GM19099 (cell line): ENCODE results near the gene MT1M.

Source experiments
- POLR2A ChIP-seq: IDR thresholded peaks from 3 replicates; pipeline ENCODE4 v1.6.1; 2011; ENCODE audit warnings: low read depth; ENCODE audit not compliant: insufficient read length; ENCODE audit errors: extremely low read depth

Gene MT1M

GRCh38 chr16:56657555-56658326 is 25.3 kb downstream of the MT1M start, which contains the start of gene MT1F:
TSS of gene MT1F (plus strand) at chr16:56657959. CDS start at chr16:56658059, 100 bp downstream.
- TF ChIP-seq POLR2A, result no peak

DNA sequence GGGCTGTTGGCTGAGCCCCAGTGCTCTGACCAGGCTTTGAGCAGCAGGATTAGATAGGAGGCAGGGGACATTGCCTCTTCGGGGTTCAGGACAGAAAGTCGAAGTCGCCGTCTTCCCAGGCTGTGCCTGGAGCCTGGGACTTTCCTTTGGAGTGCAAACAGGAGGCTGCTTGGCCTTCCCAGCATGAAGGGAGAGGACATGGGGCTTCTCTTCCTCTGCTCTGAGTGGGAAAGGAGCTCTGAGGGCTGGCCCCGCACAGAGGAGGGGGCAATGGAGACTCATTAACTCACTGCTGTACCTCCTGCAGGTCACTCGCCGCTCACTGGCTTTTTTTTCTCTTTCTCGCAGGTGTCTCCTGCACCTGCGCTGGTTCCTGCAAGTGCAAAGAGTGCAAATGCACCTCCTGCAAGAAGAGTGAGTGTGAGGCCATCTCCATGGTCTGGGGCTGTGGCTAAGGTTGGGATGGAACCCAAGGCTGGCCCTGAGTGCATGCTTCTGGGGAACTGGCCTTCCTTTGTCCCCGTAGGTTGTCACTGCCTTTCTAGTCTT is 25.9 kb downstream of the MT1M start:
- TF ChIP-seq POLR2A, result no peak

- TF ChIP-seq POLR2A, result no peak
Measured at GRCh38 chr16:56662357-56663354, 30.2 kb downstream of the MT1M start.

DNA sequence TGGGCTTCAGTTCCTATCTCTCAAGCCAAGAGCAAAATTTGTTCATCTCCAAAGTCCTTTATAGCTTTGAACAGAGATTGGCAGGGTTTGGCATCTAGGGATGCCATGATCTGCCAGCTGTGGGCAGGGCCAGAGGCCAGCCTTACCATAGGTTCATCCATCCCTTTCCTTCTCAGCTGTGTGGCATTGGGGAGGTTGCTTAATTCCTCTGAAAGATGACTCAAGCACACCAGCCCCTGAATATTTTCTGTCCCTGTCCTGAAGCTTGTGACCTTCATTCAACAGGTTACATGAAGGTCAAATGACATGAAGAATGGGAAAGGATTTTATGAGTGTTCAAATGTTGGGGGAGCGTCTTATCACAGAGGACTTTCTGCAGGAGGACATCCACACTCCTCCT is 32.0 kb downstream of the MT1M start:
- TF ChIP-seq POLR2A, result no peak

DNA sequence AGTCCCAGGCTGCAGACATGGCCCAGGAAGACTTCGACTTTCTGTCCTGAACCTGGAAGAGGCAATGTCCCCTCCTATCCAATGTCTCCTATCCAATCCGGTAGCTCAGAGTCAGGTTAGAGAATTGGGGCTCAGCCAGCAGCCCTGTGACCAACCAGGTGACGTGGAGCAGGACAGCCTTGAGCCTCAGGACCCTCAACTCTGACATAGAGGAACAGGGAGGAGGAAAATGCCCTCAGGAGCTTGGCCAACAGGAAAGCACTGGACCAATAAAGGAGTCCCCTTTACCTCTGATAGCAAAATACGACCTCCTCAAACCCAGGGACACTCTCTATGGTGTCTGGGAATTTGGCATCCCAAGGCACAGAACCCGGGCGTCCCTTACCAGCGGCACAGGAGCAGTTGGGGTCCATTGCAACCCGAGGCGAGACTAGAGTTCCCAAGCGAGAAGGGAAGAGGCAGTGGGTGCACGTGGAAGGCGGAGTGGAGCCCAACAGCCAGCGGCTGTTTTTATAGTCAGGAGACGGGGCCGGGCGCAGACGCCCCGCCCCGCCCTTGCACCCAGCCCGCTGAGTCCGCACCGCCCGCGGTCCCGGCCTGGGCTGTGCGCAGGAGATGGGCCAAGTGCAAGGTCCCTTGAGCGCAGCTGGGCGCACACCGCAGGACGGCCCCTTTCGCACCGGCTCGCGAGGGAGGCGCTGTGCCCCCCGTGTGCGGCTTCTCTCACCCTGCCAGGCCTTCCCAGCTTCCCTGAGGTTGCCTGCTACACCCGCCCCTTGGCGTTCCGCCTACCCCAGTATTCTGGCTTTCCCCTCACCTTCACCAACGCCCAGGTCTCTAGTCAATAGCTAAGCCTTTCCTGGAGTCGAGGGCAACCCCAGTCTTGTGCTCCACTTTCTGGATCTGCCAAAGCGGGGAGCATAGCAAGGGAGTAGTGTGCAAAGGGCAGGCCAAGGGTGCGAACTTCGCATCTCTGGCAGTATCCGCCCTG is 35.4 kb downstream of the MT1M start, which contains the start of gene MT1G:
MT1G (minus strand) TSS at position 485 of the 991 bp plus-strand sequence; CDS start at position 413, 72 bp downstream.
- no peak for TF ChIP-seq POLR2A

DNA sequence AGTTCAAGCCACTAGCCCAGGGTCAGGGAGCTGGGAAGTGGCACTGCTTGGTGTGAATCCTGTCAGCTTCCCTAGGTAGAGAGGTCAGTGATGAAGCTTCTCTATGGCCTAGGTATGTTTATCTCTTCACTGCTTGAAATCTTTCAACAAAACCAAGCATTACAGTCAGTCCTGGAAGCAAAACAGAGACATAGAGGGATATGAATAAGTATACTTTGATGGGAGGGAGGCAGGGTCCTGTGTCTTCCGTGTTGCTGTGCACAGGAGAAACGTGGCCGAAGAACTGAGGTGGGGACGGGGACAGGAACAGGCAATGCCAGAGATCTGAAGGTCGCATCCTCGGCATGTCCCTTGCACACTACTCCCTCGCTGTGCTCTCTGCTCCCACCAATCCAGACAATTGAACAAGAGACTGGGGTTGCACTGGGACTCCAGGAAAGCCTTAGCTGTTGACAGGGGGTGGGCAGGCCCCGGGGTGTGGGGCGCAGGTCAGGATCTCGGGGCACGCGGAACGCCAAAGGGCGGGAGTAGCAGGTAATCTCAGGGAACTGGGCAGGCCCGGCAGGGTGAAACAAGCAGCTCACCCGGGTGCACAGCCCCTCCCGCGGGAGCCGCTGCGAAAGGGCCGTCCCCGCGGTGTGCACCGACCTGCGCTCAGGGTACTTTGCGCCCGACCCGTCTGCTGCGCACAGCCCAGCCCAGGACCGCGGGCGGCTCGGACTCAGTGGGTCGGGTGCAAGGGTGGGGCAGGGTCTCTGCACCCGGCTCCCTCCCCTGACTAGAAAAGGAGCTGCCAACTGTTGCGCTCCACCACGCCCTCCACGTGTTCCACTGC is 36.8 kb downstream of the MT1M start, which contains the start of gene MT1H:
MT1H (plus strand) TSS at position 810 of the 835 bp plus-strand sequence. CDS start 71 bp downstream, outside the sequence.
- TF ChIP-seq POLR2A, result no peak

GRCh38 chr16:56669840-56670619 is 37.6 kb downstream of the MT1M start:
- TF ChIP-seq POLR2A, result no peak

DNA sequence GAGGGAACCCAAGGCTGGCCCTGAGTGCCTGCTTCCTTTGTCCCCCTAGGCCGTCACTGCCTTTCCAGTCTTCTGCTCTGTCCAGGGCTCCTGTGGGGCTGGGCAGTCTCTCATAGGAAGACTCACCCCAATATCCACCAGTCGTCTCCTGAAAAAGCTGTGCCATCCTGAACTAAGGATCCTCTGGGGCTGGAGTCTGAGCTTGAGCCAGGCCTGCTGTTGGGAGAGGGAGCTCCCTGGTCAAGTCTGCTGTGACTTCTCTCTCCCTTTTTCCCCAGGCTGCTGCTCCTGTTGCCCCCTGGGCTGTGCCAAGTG is 38.1 kb downstream of the MT1M start:
- TF ChIP-seq POLR2A, result no peak

GRCh38 chr16:56672761-56673536 is 40.5 kb downstream of the MT1M start:
- no peak for TF ChIP-seq POLR2A

DNA sequence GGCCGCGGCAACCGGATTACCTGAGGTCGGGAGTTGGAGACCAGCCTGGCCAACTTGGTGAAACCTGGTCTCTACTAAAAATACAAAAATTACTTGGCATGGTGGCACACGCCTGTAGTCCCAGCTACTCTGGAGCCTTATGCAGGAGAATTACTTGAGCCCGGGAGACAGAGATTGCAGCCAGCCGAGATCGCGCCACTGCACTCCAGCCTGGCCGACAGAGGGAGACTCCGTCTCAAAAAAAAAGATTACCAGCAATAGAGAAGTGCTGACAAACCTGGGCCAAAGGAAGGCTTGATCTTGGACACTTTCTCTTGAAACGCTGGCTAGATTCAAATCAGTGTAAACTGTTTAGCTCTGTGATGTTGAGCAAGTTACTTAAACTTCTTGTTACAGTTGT is 41.5 kb downstream of the MT1M start:
- TF ChIP-seq POLR2A, result no peak

- no peak for TF ChIP-seq POLR2A
Measured at GRCh38 chr16:56675685-56676210, 43.3 kb downstream of the MT1M start.

DNA sequence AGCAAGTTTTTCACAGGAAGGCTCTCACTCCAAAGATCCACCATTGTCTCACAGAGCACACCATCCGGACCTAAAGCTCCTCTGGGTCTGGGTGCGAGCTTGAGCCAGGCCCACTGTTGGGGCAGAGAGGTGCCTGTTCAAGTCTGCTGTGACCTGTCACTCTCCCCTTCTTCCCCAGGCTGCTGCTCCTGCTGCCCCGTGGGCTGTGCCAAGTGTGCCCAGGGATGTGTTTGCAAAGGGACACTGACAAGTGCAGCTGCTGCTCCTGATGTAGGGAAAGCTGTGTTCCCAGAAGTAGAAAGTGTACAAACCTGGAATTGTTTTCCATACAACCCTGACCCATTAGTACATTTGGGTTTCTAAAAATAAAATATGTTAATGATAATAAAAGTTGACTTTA is 45.0 kb downstream of the MT1M start:
- TF ChIP-seq POLR2A, result no peak
